ENCODE data around the gene C11orf42. TPM values are rescaled to one million over a fixed set of nuclear protein-coding genes. Genes with fewer than 3 reads are reported as not detected.
A peak's percentile ranks its signal among the peaks of the same experiment; 100 is the strongest.

The C11orf42 gene
- total RNA-seq, 1 donor from 2014 or later: not detected

GRCh38 chr11:6251990-6252473 lies 46.7 kb downstream of the C11orf42 start:
- no peak overlapping the region for H3K27ac Mint-ChIP-seq (ENCODE audit: unreplicated experiment)
- H3K9me3 Mint-ChIP-seq: peaks cover 2% of the 10 kb centered on the region
- DNase-seq (ENCODE audit: low read depth, low spot score): no peak
- H3K27me3 Mint-ChIP-seq (ENCODE audit: low read depth): peaks cover 8% of the 10 kb centered on the region
- H3K36me3 Mint-ChIP-seq (ENCODE audit: low read depth): no peaks in the 10 kb centered on the region
- H3K4me1 Mint-ChIP-seq: no peaks in the 10 kb centered on the region
- TF ChIP-seq CTCF (conservative IDR thresholded peaks at IDR 0.05): no peak
- H3K4me3 Mint-ChIP-seq: no peak overlapping the region

GRCh38 chr11:6253197-6253596 lies 47.8 kb downstream of the C11orf42 start:
- H3K36me3 Mint-ChIP-seq (ENCODE audit: low read depth): no peaks in the 10 kb centered on the region
- H3K27me3 Mint-ChIP-seq (ENCODE audit: low read depth): peaks cover 3% of the 10 kb centered on the region
- no peaks in the 10 kb centered on the region for H3K4me1 Mint-ChIP-seq
- no peak for DNase-seq (ENCODE audit: low read depth, low spot score)
- H3K4me3 Mint-ChIP-seq: no peak overlapping the region
- no peak overlapping the region for H3K27ac Mint-ChIP-seq (ENCODE audit: unreplicated experiment)
- peaks cover 2% of the 10 kb centered on the region for H3K9me3 Mint-ChIP-seq
- no peak for TF ChIP-seq CTCF (conservative IDR thresholded peaks at IDR 0.05)

GRCh38 chr11:6258141-6258540 lies 52.8 kb downstream of the C11orf42 start:
- no peak overlapping the region for H3K27ac Mint-ChIP-seq (ENCODE audit: unreplicated experiment)
- peak overlapping the region; percentile 82 for H3K4me3 Mint-ChIP-seq
- no peak for DNase-seq (ENCODE audit: low read depth, low spot score)
- no peaks in the 10 kb centered on the region for H3K36me3 Mint-ChIP-seq (ENCODE audit: low read depth)
- no peaks in the 10 kb centered on the region for H3K27me3 Mint-ChIP-seq (ENCODE audit: low read depth)
- H3K9me3 Mint-ChIP-seq: no peaks in the 10 kb centered on the region
- TF ChIP-seq CTCF (conservative IDR thresholded peaks at IDR 0.05): no peak
- peaks cover 4% of the 10 kb centered on the region for H3K4me1 Mint-ChIP-seq

- peaks cover 4% of the 10 kb centered on the region for H3K4me1 Mint-ChIP-seq
- no peaks in the 10 kb centered on the region for H3K9me3 Mint-ChIP-seq
- H3K27me3 Mint-ChIP-seq (ENCODE audit: low read depth): no peaks in the 10 kb centered on the region
- peak overlapping the region; percentile 82 for H3K4me3 Mint-ChIP-seq
- no peak overlapping the region for H3K27ac Mint-ChIP-seq (ENCODE audit: unreplicated experiment)
- TF ChIP-seq CTCF (conservative IDR thresholded peaks at IDR 0.05): no peak
- H3K36me3 Mint-ChIP-seq (ENCODE audit: low read depth): no peaks in the 10 kb centered on the region
- no peak for DNase-seq (ENCODE audit: low read depth, low spot score)
Observed at GRCh38 chr11:6258571-6259081, 53.3 kb downstream of the C11orf42 start.

GRCh38 chr11:6260207-6260726 lies 54.9 kb downstream of the C11orf42 start:
- Mint-ChIP-seq H3K4me3 (no peak overlapping the region), H3K36me3 (ENCODE audit: low read depth) (no peaks in the 10 kb centered on the region), H3K27ac (ENCODE audit: unreplicated experiment) (no peak overlapping the region), H3K27me3 (ENCODE audit: low read depth) (no peaks in the 10 kb centered on the region), H3K9me3 (no peaks in the 10 kb centered on the region), H3K4me1 (peaks cover 4% of the 10 kb centered on the region)
- TF ChIP-seq CTCF (conservative IDR thresholded peaks at IDR 0.05): no peak
- no peak for DNase-seq (ENCODE audit: low read depth, low spot score)

Other genes with a start within 250 kb of the C11orf42 start
- not detected in 2 replicates for gene OR56A5, start 237.1 kb upstream of the C11orf42 start, total RNA-seq
- 0.30 TPM in 1 of 2 replicates, not detected in the other for gene OR52L1, start 218.6 kb upstream of the C11orf42 start, total RNA-seq
- 0.25 and 0.26 TPM in 2 replicates for gene OR56A4, start 198.6 kb upstream of the C11orf42 start, total RNA-seq
- gene OR56A1, start 174.8 kb upstream of the C11orf42 start, total RNA-seq: 0.14 and 0.16 TPM in 2 replicates
- gene OR56B4, start 97.9 kb upstream of the C11orf42 start, total RNA-seq: not detected in 2 replicates
- gene OR52B2, start 35.2 kb upstream of the C11orf42 start, total RNA-seq: not detected in 2 replicates
- gene OR52W1, start 6.3 kb upstream of the C11orf42 start, total RNA-seq: not detected in 2 replicates
- gene FHIP1B, start 29.1 kb downstream of the C11orf42 start, total RNA-seq: 25.3 and 25.5 TPM in 2 replicates
- gene CNGA4, start 33.5 kb downstream of the C11orf42 start, total RNA-seq: 0.16 TPM in 1 of 2 replicates, not detected in the other
- 0.51 TPM in 1 of 2 replicates, not detected in the other for gene CCKBR, start 54.3 kb downstream of the C11orf42 start, total RNA-seq
- gene CAVIN3, start 114.9 kb downstream of the C11orf42 start, total RNA-seq: 5.8 and 9.9 TPM in 2 replicates
- gene SMPD1, start 184.9 kb downstream of the C11orf42 start, total RNA-seq: 14.6 and 17.7 TPM in 2 replicates
- 86.9 and 90.0 TPM in 2 replicates for gene APBB1, start 213.5 kb downstream of the C11orf42 start, total RNA-seq
- 4.3 and 6.0 TPM in 2 replicates for gene HPX, start 235.4 kb downstream of the C11orf42 start, total RNA-seq